A673 (cell line): ENCODE data around the gene RELN. TPM values are rescaled to one million over a fixed set of nuclear protein-coding genes. Genes with fewer than 3 reads are reported as not detected.

Source experiments
- BruUV-seq: library from RNA; stranded (reverse); fragments of 400-500 nt; replicated peaks from 2 replicates; lab custom pipeline; 2021; lab: Mats Ljungman, UMichigan
- CTCF ChIA-PET: fragments of 300-600 bp; sonication (Branson Sonifier 250); formaldehyde crosslinking; loops from one replicate; lab custom pipeline; 2022; ENCODE audit warnings: antibody characterized with exemption; lab: Charles Lee
- POLR2A ChIA-PET: fragments of 300-600 bp; sonication (Branson Sonifier 250); formaldehyde crosslinking; loops from one replicate; lab custom pipeline; 2022; ENCODE audit warnings: antibody characterized with exemption; ENCODE audit not compliant: low non-redundant PET; lab: Charles Lee
- DNase-seq: peaks from one replicate; pipeline ENCODE4 v3.0.0-alpha.2; 2015; ENCODE audit warnings: low spot score
- H3K27ac ChIP-seq: fragments of 200-600 bp; sonication (generic); 2 replicates; pipeline ENCODE4 v1.5.1; 2016; ENCODE audit warnings: mixed run types, low read depth, mild to moderate bottlenecking, mixed read lengths, antibody characterized with exemption, low read length; ENCODE audit not compliant: poor library complexity, severe bottlenecking
- H3K27me3 ChIP-seq: fragments of 200-600 bp; sonication (generic); replicated peaks from 2 replicates; pipeline ENCODE4 v1.6.1; 2017; ENCODE audit warnings: mixed run types, low read depth, mild to moderate bottlenecking, mixed read lengths, antibody characterized with exemption, low read length; ENCODE audit not compliant: insufficient read depth, poor library complexity
- H3K36me3 ChIP-seq: fragments of 200-600 bp; sonication (generic); 2 replicates; pipeline ENCODE4 v1.6.1; 2016; ENCODE audit warnings: mixed run types, mild to moderate bottlenecking, mixed read lengths, antibody characterized with exemption, low read length; ENCODE audit not compliant: insufficient read depth, poor library complexity, severe bottlenecking
- H3K4me1 ChIP-seq: fragments of 200-600 bp; sonication (generic); 2 replicates; pipeline ENCODE4 v1.6.1; 2017; ENCODE audit warnings: mixed run types, mild to moderate bottlenecking, mixed read lengths, antibody characterized with exemption, low read length; ENCODE audit not compliant: insufficient read depth, poor library complexity, severe bottlenecking
- H3K4me3 ChIP-seq: fragments of 200-600 bp; sonication (generic); 2 replicates; pipeline ENCODE4 v1.5.1; 2016; ENCODE audit warnings: low read depth, mixed run types, mild to moderate bottlenecking, mixed read lengths, low read length; ENCODE audit not compliant: poor library complexity, severe bottlenecking
- H3K9me3 ChIP-seq: fragments of 200-600 bp; sonication (generic); 2 replicates; pipeline ENCODE4 v1.6.1; 2016; ENCODE audit warnings: mixed run types, low read depth, mild to moderate bottlenecking, mixed read lengths, antibody characterized with exemption, low read length; ENCODE audit not compliant: poor library complexity, severe bottlenecking
- EZH2 ChIP-seq: fragments of 200-600 bp; sonication (generic); IDR thresholded peaks from 2 replicates; pipeline ENCODE4 v1.6.1; 2017; ENCODE audit warnings: borderline replicate concordance, low read depth, mild to moderate bottlenecking, mixed read lengths, antibody characterized with exemption, low read length; ENCODE audit not compliant: poor library complexity, severe bottlenecking
- intact Hi-C: fragments of 100-400 bp; cut with micrococcal nuclease; formaldehyde crosslinking; loops from one replicate; pipeline ENCODE4 v1.10.0; 2022; ENCODE audit not compliant: unreplicated experiment
- total RNA-seq: library from RNA; stranded (reverse); gene quantifications from 2 replicates; pipeline ENCODE4 v1.2.3, GENCODE V29; 2021
- TF ChIP-seq, protein P1 (sequence below): fragments of 300-800, 200-600 bp; sonication (generic); conservative IDR thresholded peaks from 2 replicates; pipeline ENCODE4 v1.5.1; 2017; ENCODE audit warnings: low read depth, mild to moderate bottlenecking, antibody characterized with exemption, low read length, moderate library complexity, mixed read lengths

The RELN gene
- total RNA-seq, 1 experiment from 2014 or later: not detected

DNA sequence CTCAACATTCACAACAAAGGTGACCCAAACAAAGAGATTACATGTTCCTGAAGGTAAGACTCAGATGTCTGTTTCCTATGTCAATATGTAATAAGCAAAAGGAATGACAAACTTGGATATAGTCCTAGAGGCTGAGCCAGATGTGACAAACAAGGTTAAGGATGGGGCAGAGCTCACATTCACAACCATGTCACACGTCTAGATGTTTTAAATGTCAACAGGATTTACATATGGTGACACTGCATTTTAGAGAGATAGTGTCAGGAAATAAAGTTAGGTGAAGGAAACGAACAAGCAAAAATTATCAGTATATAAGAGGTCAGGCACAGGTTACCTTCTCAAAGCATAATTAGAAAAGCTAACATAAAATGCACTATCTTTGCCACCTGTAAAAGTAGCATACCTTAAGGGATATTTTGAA lies 8.4 kb downstream of the RELN start:
- H3K27ac ChIP-seq: no peak overlapping the region
- TF ChIP-seq EZH2: no peak
- TF ChIP-seq, protein P1, sequence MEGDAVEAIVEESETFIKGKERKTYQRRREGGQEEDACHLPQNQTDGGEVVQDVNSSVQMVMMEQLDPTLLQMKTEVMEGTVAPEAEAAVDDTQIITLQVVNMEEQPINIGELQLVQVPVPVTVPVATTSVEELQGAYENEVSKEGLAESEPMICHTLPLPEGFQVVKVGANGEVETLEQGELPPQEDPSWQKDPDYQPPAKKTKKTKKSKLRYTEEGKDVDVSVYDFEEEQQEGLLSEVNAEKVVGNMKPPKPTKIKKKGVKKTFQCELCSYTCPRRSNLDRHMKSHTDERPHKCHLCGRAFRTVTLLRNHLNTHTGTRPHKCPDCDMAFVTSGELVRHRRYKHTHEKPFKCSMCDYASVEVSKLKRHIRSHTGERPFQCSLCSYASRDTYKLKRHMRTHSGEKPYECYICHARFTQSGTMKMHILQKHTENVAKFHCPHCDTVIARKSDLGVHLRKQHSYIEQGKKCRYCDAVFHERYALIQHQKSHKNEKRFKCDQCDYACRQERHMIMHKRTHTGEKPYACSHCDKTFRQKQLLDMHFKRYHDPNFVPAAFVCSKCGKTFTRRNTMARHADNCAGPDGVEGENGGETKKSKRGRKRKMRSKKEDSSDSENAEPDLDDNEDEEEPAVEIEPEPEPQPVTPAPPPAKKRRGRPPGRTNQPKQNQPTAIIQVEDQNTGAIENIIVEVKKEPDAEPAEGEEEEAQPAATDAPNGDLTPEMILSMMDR: no peak
- intact Hi-C loops: no loop called here
- DNase-seq: no peak
- H3K4me1 ChIP-seq: no peaks in the 10 kb centered on the region
- ChIA-PET CTCF (no interaction called here), POLR2A (no interaction called here)
- H3K9me3 ChIP-seq: no peaks in the 10 kb centered on the region
- peaks cover 62% of the 10 kb centered on the region for H3K27me3 ChIP-seq
- no TSS peak for BruUV-seq
- no peak overlapping the region for H3K4me3 ChIP-seq
- H3K36me3 ChIP-seq: no peaks in the 10 kb centered on the region

DNA sequence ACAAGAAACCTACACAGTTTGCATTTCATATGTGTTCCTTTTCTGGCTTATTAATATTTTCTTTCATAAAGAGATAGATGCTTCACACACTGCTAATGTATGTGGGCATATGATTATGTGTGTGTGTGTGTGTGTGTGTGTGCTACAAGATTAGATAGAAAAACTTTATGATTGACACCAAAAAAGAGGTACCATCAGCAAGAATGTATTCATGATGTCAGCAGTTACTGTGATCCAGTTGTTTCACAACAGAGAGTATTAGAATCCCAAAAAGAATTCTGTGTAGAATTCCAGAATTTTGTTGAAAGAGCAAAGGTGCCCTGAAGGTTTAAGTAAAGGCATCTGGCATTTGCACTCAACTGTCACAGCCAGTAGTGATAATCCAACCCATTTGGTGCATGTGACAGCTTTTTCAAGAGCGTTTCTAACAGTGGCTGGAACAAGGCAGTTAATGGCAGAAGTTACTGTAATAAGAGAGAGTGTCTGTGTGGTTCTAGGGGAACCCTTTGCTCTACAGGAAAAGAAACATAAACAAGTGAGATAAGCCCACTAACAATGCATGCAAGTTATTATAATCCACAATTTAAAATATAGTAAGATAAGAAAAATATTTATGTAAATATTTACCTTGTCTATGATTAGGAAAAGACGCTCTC lies 16.6 kb downstream of the RELN start:
- Histone ChIP-seq H3K4me1 (no peaks in the 10 kb centered on the region), H3K9me3 (no peaks in the 10 kb centered on the region), H3K4me3 (no peak overlapping the region), H3K27ac (no peak overlapping the region), H3K36me3 (no peaks in the 10 kb centered on the region), H3K27me3 (peaks cover 3% of the 10 kb centered on the region)
- ChIA-PET POLR2A (no interaction called here), CTCF (no interaction called here)
- no TSS peak for BruUV-seq
- intact Hi-C loops: no loop called here
- DNase-seq: no peak
- no peak for TF ChIP-seq EZH2
- TF ChIP-seq, protein P1: no peak

DNA sequence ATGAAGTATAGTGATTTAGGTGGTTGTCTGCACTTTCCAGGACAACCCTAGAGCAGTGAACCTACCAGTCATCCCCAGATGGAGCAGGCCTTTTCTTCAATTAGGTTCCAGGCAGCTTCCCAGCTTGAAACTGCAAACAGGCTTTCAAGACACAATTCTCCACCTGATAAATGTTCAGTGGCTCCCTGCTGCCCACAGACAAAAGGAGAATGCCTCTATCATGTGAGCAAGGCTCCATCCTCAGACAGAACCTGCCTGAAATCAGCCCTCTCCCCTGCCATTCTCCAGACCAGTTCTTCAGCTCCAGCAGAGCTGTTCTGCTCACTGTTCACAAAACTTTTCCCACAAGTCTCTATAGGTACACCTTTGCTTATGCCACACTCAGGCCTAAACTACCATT lies 22.1 kb downstream of the RELN start:
- H3K36me3 ChIP-seq: no peaks in the 10 kb centered on the region
- no peak for DNase-seq
- H3K9me3 ChIP-seq: no peaks in the 10 kb centered on the region
- H3K27me3 ChIP-seq: peaks cover 35% of the 10 kb centered on the region
- no TSS peak for BruUV-seq
- TF ChIP-seq EZH2: no peak
- TF ChIP-seq, protein P1: no peak
- H3K4me1 ChIP-seq: no peaks in the 10 kb centered on the region
- ChIA-PET POLR2A (no interaction called here), CTCF (no interaction called here)
- H3K27ac ChIP-seq: no peak overlapping the region
- no peak overlapping the region for H3K4me3 ChIP-seq
- intact Hi-C loops: no loop called here
